Body of pancreas (tissue), 4 donors: ENCODE data around the gene TNIP1. TPM values are rescaled to one million over a fixed set of nuclear protein-coding genes. Genes with fewer than 3 reads are reported as not detected.

Experiments used
- ATAC-seq: fragments of 150-250 bp; one replicate; pipeline ENCODE4 v1.9.1; 2016
- DNase-seq, 4 donors: peaks; one replicate each; pipeline ENCODE4 v3.0.0-alpha.2; 2019
- H3K27ac ChIP-seq, 4 donors: fragments of 200-600 bp; sonication (generic); 1 replicate in 3 of 4; 2 replicates in 1 of 4; pipeline versions ENCODE4 v1.5.1 to v1.6.1; 2016 to 2019; ENCODE audit warnings: mild to moderate bottlenecking in 1 of 4, mixed read lengths in 1 of 4, moderate library complexity in 1 of 4
- H3K27me3 ChIP-seq, 2 donors: fragments of 200-600 bp; sonication (generic); one replicate each; pipeline ENCODE4 v1.6.0; 2016; ENCODE audit warnings: mild to moderate bottlenecking in 1 of 2
- H3K36me3 ChIP-seq, 2 donors: fragments of 200-600 bp; sonication (generic); replicated peaks in 1 of 2; 2 replicates each; pipeline ENCODE4 v1.5.1; 2016; ENCODE audit warnings: low read depth in 2 of 2; ENCODE audit not compliant: insufficient read depth in 1 of 2
- H3K4me1 ChIP-seq: fragments of 200-600 bp; sonication (generic); one replicate; pipeline ENCODE4 v1.6.0; 2016
- H3K4me3 ChIP-seq, 2 donors: fragments of 200-600 bp; sonication (generic); 1 replicate in 1 of 2; 2 replicates in 1 of 2; pipeline ENCODE4 v1.5.1; 2016 to 2019
- H3K9me3 ChIP-seq, 3 donors: fragments of 200-600 bp; sonication (generic); 1 replicate in 2 of 3; 2 replicates in 1 of 3; pipeline ENCODE4 v1.5.1; 2016
- POLR2A ChIP-seq, 3 donors: fragments of 450-650 bp; IDR thresholded peaks; one replicate each; pipeline ENCODE4 v1.6.1; 2016; ENCODE audit warnings: antibody characterized with exemption in 3 of 3, mild to moderate bottlenecking in 2 of 3
- WGBS, 2 donors: methylation state at CpG; one replicate each; pipeline ENCODE4 v1.1.5; 2017; 5-methylcytosine and 5-hydroxymethylcytosine counted together
- intact Hi-C: fragments of 100-400 bp; cut with DNase I; formaldehyde crosslinking; loops from one replicate; pipeline ENCODE4 v1.15.1; 2023
- total RNA-seq, 2 donors: library from RNA; depleted of rRNA; stranded (reverse); fragments of >200 nt; gene quantifications; one replicate each; pipeline ENCODE4 v1.1.0, GENCODE V29; 2016
- TF ChIP-seq, protein P1 (sequence below), 7 experiments: fragments of 450-650 bp in 4 of 7; fragments of 200-600 bp in 3 of 7; sonication (generic) in 3 of 7; IDR thresholded peaks; one replicate each; pipeline ENCODE4 v1.5.1; 2016 to 2019; ENCODE audit warnings: antibody characterized with exemption in 7 of 7

TNIP1 gene
- total RNA-seq, 2 donors from 2014 or later: 89.3 to 111 TPM

DNA sequence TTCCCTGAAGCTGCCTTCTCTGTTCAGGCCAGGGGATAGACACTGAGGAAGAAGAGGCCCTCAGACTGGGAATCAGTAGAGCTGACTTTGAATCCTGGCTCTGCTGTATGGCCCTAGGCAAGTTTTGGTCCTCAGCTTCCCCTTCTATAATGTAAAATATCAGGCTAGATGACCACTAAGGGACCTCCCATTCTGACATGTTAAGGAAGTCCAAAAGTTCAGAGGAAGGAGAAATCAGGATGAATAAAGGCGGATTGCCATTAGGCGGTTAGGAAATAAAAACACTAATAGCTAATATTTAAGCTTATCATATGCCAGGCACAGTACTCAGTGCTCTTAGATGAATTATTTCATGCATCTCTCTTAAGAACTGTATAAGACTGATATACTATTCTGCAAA, 8.9 kb upstream of the TNIP1 start:
- no peak for ATAC-seq
- 62 to 77% methylated on average over 2 of the region's 2 CpGs for WGBS, 2 donors
- no peak overlapping the region for H3K4me3 ChIP-seq
- H3K4me1 ChIP-seq: peaks cover 32% of the 10 kb centered on the region
- no peaks in the 10 kb centered on the region for H3K9me3 ChIP-seq
- H3K27ac ChIP-seq: no peak overlapping the region
- DNase-seq: no peak
- no peaks in the 10 kb centered on the region for H3K27me3 ChIP-seq
- TF ChIP-seq, protein P1, sequence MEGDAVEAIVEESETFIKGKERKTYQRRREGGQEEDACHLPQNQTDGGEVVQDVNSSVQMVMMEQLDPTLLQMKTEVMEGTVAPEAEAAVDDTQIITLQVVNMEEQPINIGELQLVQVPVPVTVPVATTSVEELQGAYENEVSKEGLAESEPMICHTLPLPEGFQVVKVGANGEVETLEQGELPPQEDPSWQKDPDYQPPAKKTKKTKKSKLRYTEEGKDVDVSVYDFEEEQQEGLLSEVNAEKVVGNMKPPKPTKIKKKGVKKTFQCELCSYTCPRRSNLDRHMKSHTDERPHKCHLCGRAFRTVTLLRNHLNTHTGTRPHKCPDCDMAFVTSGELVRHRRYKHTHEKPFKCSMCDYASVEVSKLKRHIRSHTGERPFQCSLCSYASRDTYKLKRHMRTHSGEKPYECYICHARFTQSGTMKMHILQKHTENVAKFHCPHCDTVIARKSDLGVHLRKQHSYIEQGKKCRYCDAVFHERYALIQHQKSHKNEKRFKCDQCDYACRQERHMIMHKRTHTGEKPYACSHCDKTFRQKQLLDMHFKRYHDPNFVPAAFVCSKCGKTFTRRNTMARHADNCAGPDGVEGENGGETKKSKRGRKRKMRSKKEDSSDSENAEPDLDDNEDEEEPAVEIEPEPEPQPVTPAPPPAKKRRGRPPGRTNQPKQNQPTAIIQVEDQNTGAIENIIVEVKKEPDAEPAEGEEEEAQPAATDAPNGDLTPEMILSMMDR (IDR thresholded peaks at IDR 0.05): no peak
- no peak for TF ChIP-seq POLR2A (IDR thresholded peaks at IDR 0.05)
- no peaks in the 10 kb centered on the region for H3K36me3 ChIP-seq
- intact Hi-C loops: no loop called here

DNA sequence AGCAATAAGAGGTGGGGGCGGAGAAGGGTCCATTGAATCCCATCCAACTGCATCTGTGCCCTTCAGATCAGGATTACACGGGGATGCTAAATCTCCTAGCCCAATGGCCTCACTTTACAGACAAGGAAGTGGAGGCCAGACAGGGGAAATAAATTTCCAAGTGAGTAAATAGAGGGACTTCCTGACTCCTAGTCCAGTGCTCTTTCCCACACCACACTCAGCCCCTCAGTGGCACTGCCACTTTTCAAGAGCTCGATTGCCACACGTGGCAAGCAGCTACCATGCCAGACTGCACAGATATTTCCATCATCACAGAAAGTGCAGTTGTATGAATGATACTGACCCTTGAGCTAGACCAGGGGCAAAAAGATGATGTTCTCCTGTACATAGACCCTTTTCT, 8.2 kb upstream of the TNIP1 start:
- no peaks in the 10 kb centered on the region for H3K9me3 ChIP-seq
- DNase-seq (no peak), ATAC-seq (no peak)
- peaks cover 28% of the 10 kb centered on the region for H3K4me1 ChIP-seq
- H3K27ac ChIP-seq: no peak overlapping the region
- WGBS, 2 donors: 76 to 80% methylated on average over 4 of the region's 4 CpGs
- H3K27me3 ChIP-seq: no peaks in the 10 kb centered on the region
- no peak for TF ChIP-seq POLR2A (IDR thresholded peaks at IDR 0.05)
- TF ChIP-seq, protein P1 (IDR thresholded peaks at IDR 0.05): no peak
- no peaks in the 10 kb centered on the region for H3K36me3 ChIP-seq
- H3K4me3 ChIP-seq: no peak overlapping the region
- intact Hi-C loops: no loop called here

DNA sequence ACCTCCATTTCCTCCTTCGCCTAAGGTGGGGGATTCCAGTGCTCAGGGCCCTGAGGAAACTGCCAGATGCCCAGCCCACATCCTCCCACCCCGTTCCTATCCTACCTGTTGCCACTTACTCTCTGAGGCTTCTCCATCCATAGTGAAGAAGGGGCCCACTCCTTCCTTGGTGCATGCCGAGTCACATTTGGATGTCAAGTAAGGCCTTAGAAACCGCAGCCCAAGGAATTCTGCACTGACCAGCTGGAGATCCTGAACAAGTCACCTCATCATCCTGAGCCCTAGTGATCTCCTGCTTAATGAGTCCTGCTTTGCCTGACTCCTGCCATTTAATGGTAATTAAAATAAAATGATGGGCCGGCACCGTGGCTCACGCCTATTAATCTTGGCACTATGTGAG, 6.7 kb upstream of the TNIP1 start:
- ATAC-seq (no peak), DNase-seq (no peak)
- H3K27me3 ChIP-seq: no peaks in the 10 kb centered on the region
- no peaks in the 10 kb centered on the region for H3K9me3 ChIP-seq
- no peaks in the 10 kb centered on the region for H3K36me3 ChIP-seq
- WGBS, 2 donors: 83 to 91% methylated on average over 7 of the region's 7 CpGs
- TF ChIP-seq, protein P1 (IDR thresholded peaks at IDR 0.05): no peak
- no peak for TF ChIP-seq POLR2A (IDR thresholded peaks at IDR 0.05)
- H3K27ac ChIP-seq: no peak overlapping the region
- H3K4me3 ChIP-seq: no peak overlapping the region
- H3K4me1 ChIP-seq: peaks cover 27% of the 10 kb centered on the region
- intact Hi-C loops: no loop called here

DNA sequence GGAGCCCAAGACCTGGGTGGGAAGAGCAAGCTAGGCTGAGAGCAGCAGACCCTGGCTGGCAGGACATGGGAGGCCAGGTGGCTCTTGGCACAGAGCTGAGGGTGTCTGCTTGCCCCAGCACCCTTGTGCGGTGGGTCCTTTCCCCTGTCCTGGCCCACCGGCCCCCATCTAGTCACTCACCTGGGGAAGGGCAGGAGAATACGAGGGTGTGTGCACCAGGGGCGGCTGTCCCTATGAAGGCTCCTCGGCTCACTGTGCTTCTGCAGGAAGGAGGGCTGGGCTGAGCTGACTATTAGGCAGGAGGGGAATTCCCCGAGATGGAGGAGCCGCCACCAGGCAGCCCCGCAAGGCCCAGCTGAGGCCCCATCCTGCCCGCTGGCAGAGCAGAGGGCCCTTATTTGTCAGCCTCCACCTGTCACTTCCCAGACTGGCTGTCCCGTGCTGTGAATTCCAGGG, 6.1 kb upstream of the TNIP1 start:
- 58 to 62% methylated on average over 4 to 10 of the region's 10 CpGs for WGBS, 2 donors
- Histone ChIP-seq H3K4me1 (peaks cover 32% of the 10 kb centered on the region), H3K9me3 (no peaks in the 10 kb centered on the region), H3K4me3 (no peak overlapping the region), H3K27me3 (no peaks in the 10 kb centered on the region), H3K27ac (peak overlapping the region in 1 of 4 donors; percentile 43), H3K36me3 (no peaks in the 10 kb centered on the region)
- intact Hi-C loops: no loop called here
- DNase-seq (no peak), ATAC-seq (no peak)
- TF ChIP-seq, protein P1 (IDR thresholded peaks at IDR 0.05): no peak
- TF ChIP-seq POLR2A (IDR thresholded peaks at IDR 0.05): no peak

DNA sequence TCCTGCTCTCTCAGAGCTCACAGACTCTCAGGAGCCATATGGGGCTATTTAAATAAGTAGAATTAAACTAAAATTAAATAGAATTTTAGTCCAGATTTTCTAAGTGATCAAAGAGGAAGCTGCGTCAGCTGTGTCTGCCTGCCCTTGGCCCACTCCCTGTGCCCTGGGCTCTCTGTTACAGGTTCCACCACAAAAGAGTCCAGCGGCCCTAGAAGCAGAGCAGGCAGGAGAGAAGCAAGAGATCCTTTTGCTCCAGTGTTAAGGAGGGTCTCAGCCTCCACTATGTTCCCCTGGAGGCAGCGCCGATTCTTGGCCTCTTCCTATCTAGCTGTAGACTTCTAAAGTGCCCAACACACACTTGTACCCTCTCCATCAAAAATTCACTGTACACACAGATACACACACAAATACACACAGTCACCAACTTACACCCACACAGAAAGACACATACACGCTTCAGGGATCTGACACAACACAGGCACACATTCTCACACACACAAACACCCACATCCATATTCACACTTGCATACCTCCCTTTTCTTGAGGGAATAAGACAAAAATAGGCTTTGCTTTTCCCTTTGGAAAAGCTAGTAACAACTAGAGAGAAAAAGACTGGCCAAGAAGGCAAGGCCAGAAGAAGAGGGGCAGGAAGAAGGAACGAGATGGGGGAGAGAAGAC, 5.5 kb upstream of the TNIP1 start:
- no peaks in the 10 kb centered on the region for H3K36me3 ChIP-seq
- ATAC-seq (no peak), DNase-seq (no peak)
- intact Hi-C loops: no loop called here
- no peak overlapping the region for H3K4me3 ChIP-seq
- WGBS, 2 donors: 76 to 79% methylated on average over 6 of the region's 6 CpGs
- no peaks in the 10 kb centered on the region for H3K27me3 ChIP-seq
- no peak for TF ChIP-seq POLR2A (IDR thresholded peaks at IDR 0.05)
- TF ChIP-seq, protein P1 (IDR thresholded peaks at IDR 0.05): no peak
- peak overlapping the region in 3 of 4 donors; percentile 55 to 67 (median 61) for H3K27ac ChIP-seq
- H3K4me1 ChIP-seq: peaks cover 35% of the 10 kb centered on the region
- H3K9me3 ChIP-seq: no peaks in the 10 kb centered on the region
